HCT116 (cell line): ENCODE measurements around the gene CCDC148. TPM values are rescaled to one million over a fixed set of nuclear protein-coding genes. Genes with fewer than 3 reads are reported as not detected.

Experiments used
- ATAC-seq: fragments of 200-7000 bp; cut with Tn5 transposase; 2 replicates; pipeline ENCODE4 v1.9.1; 2020; ENCODE audit warnings: mild to moderate bottlenecking, moderate library complexity
- BruUV-seq: library from RNA; stranded (reverse); fragments of 400-500 nt; replicated peaks from 2 replicates; lab custom pipeline; 2021; lab: Mats Ljungman, UMichigan
- CTCF ChIA-PET: fragments of 300-600 bp; sonication (Branson Sonifier 250); formaldehyde crosslinking; loops from one replicate; lab custom pipeline; 2021; ENCODE audit warnings: antibody characterized with exemption; lab: Charles Lee
- POLR2A ChIA-PET: fragments of 300-600, 350-600 bp; sonication (Branson Sonifier 250); formaldehyde crosslinking; loops from one replicate; lab custom pipeline; 2021; ENCODE audit warnings: antibody characterized with exemption; lab: Charles Lee
- RAD21 ChIA-PET, 2 experiments: fragments of 300-600 bp; sonication (Branson Sonifier 250); formaldehyde crosslinking; loops; one replicate each; lab custom pipeline; 2023; ENCODE audit warnings: low total read pairs in 2 of 2; ENCODE audit not compliant: uncharacterized antibody in 2 of 2, unreplicated experiment in 2 of 2, low non-redundant PET in 1 of 2; lab: Charles Lee
- DNase-seq: peaks from one replicate; pipeline ENCODE4 v3.0.0-alpha.2; 2010; ENCODE audit warnings: low read depth, low spot score
- H2AFZ ChIP-seq: fragments of 200-600 bp; shearing (Covaris generic), sonication (generic); 2 replicates; pipeline ENCODE4 v1.6.1; 2017; ENCODE audit warnings: low read depth, mixed run types, mixed read lengths, antibody characterized with exemption, low read length; ENCODE audit not compliant: poor library complexity, severe bottlenecking
- H3K27ac ChIP-seq: 2 replicates; pipeline ENCODE4 v1.5.1; 2012; ENCODE audit warnings: low read depth, low read length
- H3K27me3 ChIP-seq: fragments of 200-600 bp; sonication (generic); 2 replicates; pipeline ENCODE4 v1.6.1; 2016; ENCODE audit warnings: mixed run types, low read length, mixed read lengths; ENCODE audit not compliant: insufficient read depth
- H3K36me3 ChIP-seq, 2 experiments: fragments of 200-500 bp in 1 of 2; fragments of 200-600 bp in 1 of 2; sonication (Bioruptor generic) in 1 of 2; sonication (generic) in 1 of 2; 2 replicates each; pipeline versions ENCODE4 v1.5.1 to v1.6.1; 2014 to 2016; ENCODE audit warnings: low read length in 2 of 2, inconsistent platforms in 1 of 2, mixed read lengths in 1 of 2, mixed run types in 1 of 2; ENCODE audit not compliant: insufficient read depth in 2 of 2, control insufficient read depth in 1 of 2
- H3K4me1 ChIP-seq, 2 experiments: fragments of 200-600 bp in 1 of 2; sonication (generic) in 1 of 2; 2 replicates each; pipeline versions ENCODE4 v1.5.1 to v1.6.1; 2012 to 2017; ENCODE audit warnings: low read length in 2 of 2, inconsistent platforms in 1 of 2, mild to moderate bottlenecking in 1 of 2, mixed read lengths in 1 of 2, mixed run types in 1 of 2, moderate library complexity in 1 of 2; ENCODE audit not compliant: insufficient read depth in 2 of 2, control insufficient read depth in 1 of 2
- H3K4me2 ChIP-seq: fragments of 200-600 bp; sonication (generic); 2 replicates; pipeline ENCODE4 v1.6.1; 2017; ENCODE audit warnings: mixed run types, low read length, mixed read lengths
- H3K4me3 ChIP-seq, 2 experiments: fragments of 200-600 bp in 1 of 2; sonication (generic) in 1 of 2; replicated peaks in 1 of 2; 2 replicates each; pipeline ENCODE4 v1.5.1; 2011 to 2016; ENCODE audit warnings: low read length in 2 of 2, control low read depth in 1 of 2, low read depth in 1 of 2, mild to moderate bottlenecking in 1 of 2, mixed read lengths in 1 of 2, mixed run types in 1 of 2
- H3K79me2 ChIP-seq: fragments of 200-600 bp; sonication (generic); 2 replicates; pipeline ENCODE4 v1.6.1; 2017; ENCODE audit warnings: mild to moderate bottlenecking, mixed run types, low read length, moderate library complexity, mixed read lengths; ENCODE audit not compliant: insufficient read depth
- H3K9ac ChIP-seq: fragments of 200-600 bp; sonication (generic); 2 replicates; pipeline ENCODE4 v1.6.1; 2016; ENCODE audit warnings: low read length, mixed read lengths
- H3K9me2 ChIP-seq: fragments of 200-600 bp; sonication (generic), shearing (Covaris generic); 2 replicates; pipeline ENCODE4 v1.6.1; 2017; ENCODE audit warnings: mixed run types, mild to moderate bottlenecking, moderate library complexity; ENCODE audit not compliant: insufficient read depth
- H3K9me3 ChIP-seq, 2 experiments: fragments of 200-500 bp in 1 of 2; fragments of 200-600 bp in 1 of 2; sonication (Bioruptor generic) in 1 of 2; sonication (generic) in 1 of 2; 2 replicates each; pipeline ENCODE4 v1.6.1; 2014 to 2017; ENCODE audit warnings: low read length in 2 of 2, mixed read lengths in 2 of 2, inconsistent platforms in 1 of 2, low read depth in 1 of 2, mild to moderate bottlenecking in 1 of 2, mixed run types in 1 of 2, moderate library complexity in 1 of 2; ENCODE audit not compliant: control insufficient read depth in 1 of 2, insufficient read depth in 1 of 2
- H4K20me1 ChIP-seq: fragments of 200-600 bp; sonication (generic), shearing (Covaris generic); 2 replicates; pipeline ENCODE4 v1.6.1; 2017; ENCODE audit warnings: mixed run types, mild to moderate bottlenecking, moderate library complexity; ENCODE audit not compliant: insufficient read depth
- CBX3 ChIP-seq: IDR thresholded peaks from 2 replicates; pipeline ENCODE4 v1.6.1; 2012; ENCODE audit warnings: low read depth
- CEBPB ChIP-seq: IDR thresholded peaks from 2 replicates; pipeline ENCODE4 v1.6.1; 2012; ENCODE audit warnings: low read depth
- CTCF ChIP-seq, 3 experiments: fragments of 200-600 bp in 1 of 3; sonication (generic) in 1 of 3; IDR thresholded peaks in 2 of 3; conservative IDR thresholded peaks in 1 of 3; 2 replicates each; pipeline ENCODE4 v1.5.1; 2012 to 2017; ENCODE audit warnings: low read depth in 2 of 3, low read length in 2 of 3, antibody characterized with exemption in 1 of 3, borderline replicate concordance in 1 of 3, control low read depth in 1 of 3, mild to moderate bottlenecking in 1 of 3, mixed read lengths in 1 of 3, mixed run types in 1 of 3, moderate library complexity in 1 of 3; ENCODE audit not compliant: insufficient read depth in 1 of 3
- ELF1 ChIP-seq: IDR thresholded peaks from 2 replicates; pipeline ENCODE4 v1.6.1; 2012; ENCODE audit warnings: low read depth, borderline replicate concordance
- EZH2 ChIP-seq: fragments of 200-600 bp; sonication (generic); IDR thresholded peaks from 2 replicates; pipeline ENCODE4 v1.6.1; 2017; ENCODE audit warnings: antibody characterized with exemption, mixed run types
- JUND ChIP-seq: IDR thresholded peaks from 2 replicates; pipeline ENCODE4 v1.6.1; 2012
- POLR2AphosphoS5 ChIP-seq: IDR thresholded peaks from 2 replicates; pipeline ENCODE4 v1.6.1; 2011; ENCODE audit warnings: mild to moderate bottlenecking, low read depth, low read length, moderate library complexity
- SIN3A ChIP-seq: IDR thresholded peaks from 2 replicates; pipeline ENCODE4 v1.6.1; 2012; ENCODE audit warnings: low read depth
- TCF7L2 ChIP-seq: IDR thresholded peaks from 2 replicates; pipeline ENCODE4 v1.7.0; 2011; ENCODE audit warnings: borderline replicate concordance, inconsistent platforms; ENCODE audit not compliant: insufficient read depth, insufficient read length; ENCODE audit errors: extremely low read depth
- YY1 ChIP-seq: IDR thresholded peaks from 2 replicates; pipeline ENCODE4 v1.6.1; 2011; ENCODE audit warnings: low read length, low read depth, moderate library complexity, mild to moderate bottlenecking; ENCODE audit not compliant: insufficient replicate concordance; ENCODE audit errors: extremely low read depth
- ZFX ChIP-seq: fragments of 450-650 bp; IDR thresholded peaks from 2 replicates; pipeline ENCODE4 v1.6.1; 2017
- intact Hi-C: fragments of 100-400 bp; cut with micrococcal nuclease; formaldehyde crosslinking; loops from 2 replicates; pipeline ENCODE4 v1.10.0; 2022
- total RNA-seq: library from RNA; stranded (reverse); gene quantifications from one replicate; pipeline ENCODE4 v1.2.1, GENCODE V29; 2021; ENCODE audit not compliant: unreplicated experiment

Gene CCDC148
- total RNA-seq, 1 experiment from 2014 or later: 0.59 TPM

- no peak for ATAC-seq
- H3K4me1 ChIP-seq: no peaks in the 10 kb centered on the region; a peak in 1 of 4 replicates
- RAD21 ChIA-PET: no interaction called here
- no peaks in the 10 kb centered on the region for H4K20me1 ChIP-seq
- no peak overlapping the region for H3K4me2 ChIP-seq
- no peaks in the 10 kb centered on the region for H3K36me3 ChIP-seq
- no peak overlapping the region for H3K27ac ChIP-seq
- TF ChIP-seq CEBPB (no peak), CTCF (IDR thresholded peaks at IDR 0.05 in 2 of 3, conservative IDR thresholded peaks at IDR 0.05 in 1 of 3; ENCODE audit: borderline replicate concordance in 1 of 3, insufficient read depth in 1 of 3, low read depth in 2 of 3, low read length in 2 of 3) (no peak), POLR2AphosphoS5 (no peak), CBX3 (no peak), ELF1 (no peak), YY1 (no peak), JUND (no peak), EZH2 (no peak), ZFX (no peak)
- H2AFZ ChIP-seq: no peak overlapping the region
- no peaks in the 10 kb centered on the region for H3K79me2 ChIP-seq
- CTCF ChIA-PET: no interaction called here
- no peak for DNase-seq
- POLR2A ChIA-PET: no interaction called here
- H3K9me3 ChIP-seq: no peaks in the 10 kb centered on the region
- intact Hi-C loops: no loop called here
- BruUV-seq: no TSS peak
- H3K9me2 ChIP-seq: no peaks in the 10 kb centered on the region
- no peak overlapping the region for H3K4me3 ChIP-seq
- no peaks in the 10 kb centered on the region for H3K27me3 ChIP-seq
- H3K9ac ChIP-seq: no peak overlapping the region
Measured at GRCh38 chr2:158239271-158239670, 217.3 kb downstream of the CCDC148 start.

GRCh38 chr2:158234497-158234896 lies 222.1 kb downstream of the CCDC148 start:
- Histone ChIP-seq H3K36me3 (no peaks in the 10 kb centered on the region), H3K27me3 (peaks cover 14% of the 10 kb centered on the region; the same call in 1 of the 2 replicates), H3K4me1 (peaks cover 20 to 21% of the 10 kb centered on the region in 2 experiments; a peak in 3 of 4 replicates), H3K9ac (no peak overlapping the region), H4K20me1 (no peaks in the 10 kb centered on the region), H3K4me2 (no peak overlapping the region), H3K4me3 (no peak overlapping the region), H3K9me3 (no peaks in the 10 kb centered on the region), H3K79me2 (no peaks in the 10 kb centered on the region), H3K9me2 (no peaks in the 10 kb centered on the region), H3K27ac (no peak overlapping the region), H2AFZ (no peak overlapping the region)
- ChIA-PET RAD21 (no interaction called here), POLR2A (no interaction called here), CTCF (no interaction called here)
- no peak for DNase-seq
- intact Hi-C loops: no loop called here
- no peak for TF ChIP-seq EZH2
- no peak for TF ChIP-seq JUND
- TF ChIP-seq TCF7L2: no peak
- no peak for TF ChIP-seq SIN3A
- ATAC-seq: no peak
- BruUV-seq: no TSS peak
